NCI-H1417 (cell line): ENCODE results near the gene WWOX.

Experiments used
- DNase-seq, 3 experiments: peaks; one replicate each; lab custom pipeline; 2025; lab: John Stamatoyannopoulos, UW

The WWOX gene

GRCh38 chr16:78195797-78196196 is 96.3 kb downstream of the WWOX start:
- no peak for DNase-seq

GRCh38 chr16:78196502-78196901 is 97.0 kb downstream of the WWOX start:
- DNase-seq, result peak in 2 of 3 experiments; percentile 32 to 76

GRCh38 chr16:78198288-78198687 is 98.8 kb downstream of the WWOX start:
- DNase-seq, result peak in 1 of 3 experiments; percentile 17

GRCh38 chr16:78199325-78200022 is 100.0 kb downstream of the WWOX start:
- no peak for DNase-seq

GRCh38 chr16:78200023-78200389 is 100.6 kb downstream of the WWOX start:
- no peak for DNase-seq

- peak in 2 of 3 experiments; percentile 16 to 60 for DNase-seq
Measured at GRCh38 chr16:78200623-78201096, 101.2 kb downstream of the WWOX start.

- no peak for DNase-seq
Measured at GRCh38 chr16:78205506-78205905, 106.1 kb downstream of the WWOX start.

GRCh38 chr16:78206623-78207223 is 107.3 kb downstream of the WWOX start:
- DNase-seq, result no peak

- peak in 2 of 3 experiments; percentile 9 to 48 for DNase-seq
Measured at GRCh38 chr16:78209951-78210661, 110.7 kb downstream of the WWOX start.

- DNase-seq, result no peak
Measured at GRCh38 chr16:78211020-78211599, 111.7 kb downstream of the WWOX start.

GRCh38 chr16:78211946-78212345 is 112.5 kb downstream of the WWOX start:
- DNase-seq, result no peak

GRCh38 chr16:78212674-78213073 is 113.2 kb downstream of the WWOX start:
- DNase-seq, result no peak

- no peak for DNase-seq
Measured at GRCh38 chr16:78213751-78214150, 114.3 kb downstream of the WWOX start.

- no peak for DNase-seq
Measured at GRCh38 chr16:78215222-78215621, 115.8 kb downstream of the WWOX start.

- DNase-seq, result no peak
Measured at GRCh38 chr16:78216166-78216745, 116.8 kb downstream of the WWOX start.

GRCh38 chr16:78217276-78217675 is 117.8 kb downstream of the WWOX start:
- no peak for DNase-seq

GRCh38 chr16:78218279-78218678 is 118.8 kb downstream of the WWOX start:
- no peak for DNase-seq

- DNase-seq, result no peak
Measured at GRCh38 chr16:78218856-78219651, 119.6 kb downstream of the WWOX start.

GRCh38 chr16:78220571-78220970 is 121.1 kb downstream of the WWOX start:
- DNase-seq, result no peak

GRCh38 chr16:78221892-78222291 is 122.4 kb downstream of the WWOX start:
- DNase-seq, result no peak

GRCh38 chr16:78224342-78224741 is 124.9 kb downstream of the WWOX start:
- DNase-seq, result no peak
